ENCODE measurements around the gene RAB3IL1. TPM values are rescaled to one million over a fixed set of nuclear protein-coding genes. Genes with fewer than 3 reads are reported as not detected.

RAB3IL1 gene
- total RNA-seq, 4 donors from 2014 or later: 14.0 to 31.5 (median 14.2) TPM

GRCh38 chr11:61851900-61852295 is 65.5 kb downstream of the RAB3IL1 start:
- Histone ChIP-seq H3K9me3 (no peaks in the 10 kb centered on the region), H3K4me3 (no peak overlapping the region), H3K4me1 (peaks cover 0 to 16% (median 6%) of the 10 kb centered on the region in 4 donors), H3K27me3 (no peaks in the 10 kb centered on the region), H3K36me3 (peaks cover 4 to 97% (median 23%) of the 10 kb centered on the region in 4 donors), H3K27ac (replicated peaks in 1 of 4) (peak overlapping the region in 1 of 4 donors; percentile 50)
- intact Hi-C loops (cut with DNase I): no loop called here
- no peak for DNase-seq (ENCODE audit: extremely low spot score)
- TF ChIP-seq POLR2AphosphoS5 (IDR thresholded peaks at IDR 0.05) (no peak), EP300 (IDR thresholded peaks at IDR 0.05) (no peak)
- 87% methylated on average over 6 of the region's 6 CpGs for WGBS

GRCh38 chr11:61851113-61851899 is 66.1 kb downstream of the RAB3IL1 start:
- H3K27ac ChIP-seq (replicated peaks in 1 of 4): peak overlapping the region in 2 of 4 donors; percentile 4 to 50
- 83% methylated on average over 19 of the region's 24 CpGs for WGBS
- H3K4me3 ChIP-seq: no peak overlapping the region
- TF ChIP-seq EP300 (IDR thresholded peaks at IDR 0.05): no peak
- no peak for TF ChIP-seq CTCF (IDR thresholded peaks at IDR 0.05)
- TF ChIP-seq POLR2AphosphoS5 (IDR thresholded peaks at IDR 0.05): no peak
- TF ChIP-seq POLR2A (IDR thresholded peaks at IDR 0.05; ENCODE audit: low read depth): no peak
- no peaks in the 10 kb centered on the region for H3K9me3 ChIP-seq
- intact Hi-C loops (cut with DNase I): no loop called here
- DNase-seq (ENCODE audit: extremely low spot score): no peak
- H3K36me3 ChIP-seq: peaks cover 0 to 97% (median 23%) of the 10 kb centered on the region in 4 donors
- H3K4me1 ChIP-seq: peaks cover 0 to 16% (median 6%) of the 10 kb centered on the region in 4 donors
- H3K27me3 ChIP-seq: no peaks in the 10 kb centered on the region

DNA sequence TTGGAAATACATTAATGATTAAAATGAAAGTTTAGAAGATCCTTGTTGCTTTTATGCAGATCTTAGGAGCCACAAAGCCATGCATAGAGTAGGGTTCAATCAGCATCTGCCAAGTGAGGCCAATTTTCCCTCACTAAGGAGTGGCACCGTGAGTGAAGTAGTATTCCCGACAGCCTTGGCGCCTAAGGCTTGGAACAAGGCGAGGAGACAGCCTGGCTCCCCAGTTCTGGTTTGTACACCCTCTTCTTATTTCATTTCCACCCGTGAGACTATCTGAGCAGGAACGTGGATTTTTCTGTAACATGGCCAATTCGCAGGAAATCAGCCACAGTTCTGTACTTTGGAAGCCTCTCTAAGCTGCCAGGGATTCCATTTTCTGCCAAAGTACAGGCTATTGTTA is 66.7 kb downstream of the RAB3IL1 start:
- 77% methylated on average over 7 of the region's 7 CpGs for WGBS
- H3K9me3 ChIP-seq: no peaks in the 10 kb centered on the region
- no peaks in the 10 kb centered on the region for H3K27me3 ChIP-seq
- TF ChIP-seq POLR2AphosphoS5 (IDR thresholded peaks at IDR 0.05) (no peak), EP300 (IDR thresholded peaks at IDR 0.05) (no peak), POLR2A (IDR thresholded peaks at IDR 0.05; ENCODE audit: low read depth) (no peak), CTCF (IDR thresholded peaks at IDR 0.05) (no peak)
- no peak overlapping the region for H3K4me3 ChIP-seq
- H3K4me1 ChIP-seq: peaks cover 0 to 16% (median 6%) of the 10 kb centered on the region in 4 donors
- intact Hi-C loops (cut with DNase I): no loop called here
- no peak for DNase-seq (ENCODE audit: extremely low spot score)
- H3K27ac ChIP-seq (replicated peaks in 1 of 4): peak overlapping the region in 1 of 4 donors; percentile 50
- peaks cover 0 to 93% (median 23%) of the 10 kb centered on the region in 4 donors for H3K36me3 ChIP-seq

GRCh38 chr11:61848631-61849030 is 68.7 kb downstream of the RAB3IL1 start:
- 96% methylated on average over 9 of the region's 9 CpGs for WGBS
- Histone ChIP-seq H3K4me1 (peaks cover 0 to 12% (median 3%) of the 10 kb centered on the region in 4 donors), H3K27ac (replicated peaks in 1 of 4) (no peak overlapping the region), H3K36me3 (peaks cover 0 to 91% (median 17%) of the 10 kb centered on the region in 4 donors), H3K9me3 (no peaks in the 10 kb centered on the region), H3K27me3 (no peaks in the 10 kb centered on the region), H3K4me3 (no peak overlapping the region)
- no peak for DNase-seq (ENCODE audit: extremely low spot score)
- TF ChIP-seq POLR2AphosphoS5 (IDR thresholded peaks at IDR 0.05): no peak
- TF ChIP-seq EP300 (IDR thresholded peaks at IDR 0.05): no peak
- no peak for TF ChIP-seq POLR2A (IDR thresholded peaks at IDR 0.05; ENCODE audit: low read depth)
- no peak for TF ChIP-seq CTCF (IDR thresholded peaks at IDR 0.05)
- intact Hi-C loops (cut with DNase I): no loop called here

GRCh38 chr11:61847914-61848581 is 69.3 kb downstream of the RAB3IL1 start:
- H3K27ac ChIP-seq (replicated peaks in 1 of 4): no peak overlapping the region
- H3K27me3 ChIP-seq: no peaks in the 10 kb centered on the region
- no peak for DNase-seq (ENCODE audit: extremely low spot score)
- H3K9me3 ChIP-seq: no peaks in the 10 kb centered on the region
- H3K4me3 ChIP-seq: no peak overlapping the region
- 88% methylated on average over 18 of the region's 18 CpGs for WGBS
- intact Hi-C loops (cut with DNase I): no loop called here
- TF ChIP-seq CTCF (IDR thresholded peaks at IDR 0.05) (no peak), POLR2A (IDR thresholded peaks at IDR 0.05; ENCODE audit: low read depth) (no peak), EP300 (IDR thresholded peaks at IDR 0.05) (no peak), POLR2AphosphoS5 (IDR thresholded peaks at IDR 0.05) (no peak)
- H3K4me1 ChIP-seq: peaks cover 0 to 12% (median 3%) of the 10 kb centered on the region in 4 donors
- peaks cover 0 to 94% (median 19%) of the 10 kb centered on the region in 4 donors for H3K36me3 ChIP-seq
